ENCODE measurements around the gene ADAMTS8.

The ADAMTS8 gene, protein sequence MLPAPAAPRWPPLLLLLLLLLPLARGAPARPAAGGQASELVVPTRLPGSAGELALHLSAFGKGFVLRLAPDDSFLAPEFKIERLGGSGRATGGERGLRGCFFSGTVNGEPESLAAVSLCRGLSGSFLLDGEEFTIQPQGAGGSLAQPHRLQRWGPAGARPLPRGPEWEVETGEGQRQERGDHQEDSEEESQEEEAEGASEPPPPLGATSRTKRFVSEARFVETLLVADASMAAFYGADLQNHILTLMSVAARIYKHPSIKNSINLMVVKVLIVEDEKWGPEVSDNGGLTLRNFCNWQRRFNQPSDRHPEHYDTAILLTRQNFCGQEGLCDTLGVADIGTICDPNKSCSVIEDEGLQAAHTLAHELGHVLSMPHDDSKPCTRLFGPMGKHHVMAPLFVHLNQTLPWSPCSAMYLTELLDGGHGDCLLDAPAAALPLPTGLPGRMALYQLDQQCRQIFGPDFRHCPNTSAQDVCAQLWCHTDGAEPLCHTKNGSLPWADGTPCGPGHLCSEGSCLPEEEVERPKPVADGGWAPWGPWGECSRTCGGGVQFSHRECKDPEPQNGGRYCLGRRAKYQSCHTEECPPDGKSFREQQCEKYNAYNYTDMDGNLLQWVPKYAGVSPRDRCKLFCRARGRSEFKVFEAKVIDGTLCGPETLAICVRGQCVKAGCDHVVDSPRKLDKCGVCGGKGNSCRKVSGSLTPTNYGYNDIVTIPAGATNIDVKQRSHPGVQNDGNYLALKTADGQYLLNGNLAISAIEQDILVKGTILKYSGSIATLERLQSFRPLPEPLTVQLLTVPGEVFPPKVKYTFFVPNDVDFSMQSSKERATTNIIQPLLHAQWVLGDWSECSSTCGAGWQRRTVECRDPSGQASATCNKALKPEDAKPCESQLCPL

DNA sequence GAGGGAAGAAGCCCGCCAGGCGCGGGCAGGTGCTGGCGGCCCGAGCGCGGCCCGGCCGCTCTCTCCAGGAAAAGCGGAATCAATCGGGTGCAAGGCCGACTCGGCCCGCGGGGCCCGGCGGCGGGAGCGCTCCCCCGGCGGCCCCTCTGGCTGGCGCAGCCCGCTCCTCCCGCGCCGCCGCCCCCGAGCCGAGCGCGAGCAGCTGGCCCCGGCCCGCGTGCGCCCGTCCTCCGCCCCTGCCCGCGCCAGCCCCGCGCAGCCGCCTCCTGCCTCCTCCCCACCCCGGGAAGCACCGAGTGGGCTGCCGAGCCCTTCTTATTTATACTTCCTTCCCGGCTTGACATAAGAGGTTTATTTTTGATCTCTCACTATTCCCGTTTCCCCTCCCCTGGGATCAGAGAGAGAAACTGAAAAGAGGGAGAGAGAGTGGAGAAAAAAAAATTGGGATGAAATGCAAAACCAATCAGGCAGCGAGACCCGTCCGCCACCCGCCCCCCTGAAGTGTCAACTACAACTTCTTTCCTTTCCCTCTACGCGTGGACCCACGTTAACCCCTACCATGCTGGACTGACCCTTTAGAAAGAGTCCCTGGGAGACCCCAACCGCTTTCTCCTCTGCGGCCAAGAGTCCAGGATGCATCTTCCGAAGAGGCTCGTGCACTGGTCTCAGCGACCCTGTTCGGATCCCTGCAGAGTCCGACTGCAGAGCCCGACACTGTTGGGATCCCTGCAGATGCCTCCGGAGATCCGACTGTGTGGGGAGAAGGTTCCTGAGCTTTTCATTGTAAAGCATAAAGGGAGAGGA lies at the start of gene ADAMTS8:
Gene ADAMTS8 (minus strand): TSS at position 294 of the 804 bp plus-strand sequence. CDS start 323 bp downstream, outside the sequence.
- no peaks in the 10 kb centered on the region for H3K9me3 Mint-ChIP-seq
- no peaks in the 10 kb centered on the region for H3K36me3 Mint-ChIP-seq (ENCODE audit: low read depth)
- peaks cover 12% of the 10 kb centered on the region for H3K4me1 Mint-ChIP-seq (ENCODE audit: low read depth)
- peaks cover 62% of the 10 kb centered on the region for H3K27me3 Mint-ChIP-seq
- H3K27ac Mint-ChIP-seq: no peak within 1 kb of the TSS
- peak within 1 kb of the TSS; percentile 59 for H3K4me3 Mint-ChIP-seq
- DNase-seq: no peak

DNA sequence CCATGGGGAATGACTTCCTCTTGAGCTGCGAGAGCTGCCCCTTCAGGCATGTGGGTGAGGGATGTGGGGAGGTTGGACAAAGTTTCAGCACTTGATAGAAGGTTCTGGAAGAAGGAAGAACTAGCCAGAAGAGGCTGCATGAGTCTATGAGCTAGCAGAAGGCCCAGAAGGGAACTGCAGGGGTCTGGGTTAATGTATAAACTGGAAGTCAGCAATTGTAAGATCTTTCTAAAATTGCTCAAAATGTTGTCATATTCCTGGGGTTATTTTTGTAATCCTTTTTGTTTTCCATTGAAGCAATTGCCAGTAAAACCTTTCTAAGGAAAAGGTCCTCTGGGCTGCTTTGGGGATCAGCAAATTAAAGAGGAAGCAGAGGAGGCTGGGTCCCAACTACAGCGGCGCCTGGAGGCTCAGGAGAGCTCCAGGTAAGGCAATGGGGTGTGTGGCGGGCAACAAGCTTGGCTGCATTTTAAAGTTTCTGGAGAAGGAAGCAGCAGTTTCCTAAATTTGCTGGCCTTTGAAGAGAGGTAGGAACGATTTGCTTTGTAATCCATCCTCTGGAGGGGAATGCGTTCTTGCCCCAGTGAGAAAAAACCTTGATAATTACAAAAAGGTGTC lies 49.3 kb upstream of the ADAMTS8 start:
- no peak for DNase-seq
- Mint-ChIP-seq H3K36me3 (ENCODE audit: low read depth) (no peaks in the 10 kb centered on the region), H3K9me3 (no peaks in the 10 kb centered on the region), H3K27me3 (no peaks in the 10 kb centered on the region), H3K27ac (no peak overlapping the region), H3K4me1 (ENCODE audit: low read depth) (no peaks in the 10 kb centered on the region), H3K4me3 (no peak overlapping the region)

DNA sequence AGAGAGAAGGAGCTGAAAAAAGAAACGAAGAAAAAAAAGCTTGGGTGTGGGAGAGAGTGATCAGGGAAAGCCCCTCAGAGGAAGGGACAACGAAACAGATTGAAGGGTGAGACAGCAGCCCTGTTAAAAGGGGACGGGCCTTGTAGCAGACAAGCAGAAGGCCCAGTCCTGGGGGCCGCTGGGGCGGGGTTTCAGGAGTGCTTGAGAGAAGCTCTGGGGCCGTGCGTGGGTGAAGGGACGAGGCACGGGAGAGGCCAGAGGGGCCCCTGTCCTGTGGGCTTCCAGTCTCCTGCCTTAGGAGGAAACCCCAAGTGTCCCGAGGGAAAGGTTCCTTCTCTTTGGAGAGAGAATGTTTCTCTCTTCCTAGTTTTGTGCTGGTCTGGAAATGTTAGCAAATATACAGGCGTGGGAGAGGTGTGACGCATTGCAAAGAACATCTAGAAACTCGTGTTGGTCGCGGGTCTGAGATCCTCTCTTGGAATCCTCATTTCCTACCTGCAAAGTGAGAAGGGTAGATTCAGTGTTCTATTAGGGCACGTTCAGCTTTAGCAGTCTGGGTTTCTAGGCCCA lies 48.6 kb upstream of the ADAMTS8 start:
- Mint-ChIP-seq H3K9me3 (no peaks in the 10 kb centered on the region), H3K27ac (no peak overlapping the region), H3K4me1 (ENCODE audit: low read depth) (no peaks in the 10 kb centered on the region), H3K4me3 (no peak overlapping the region), H3K27me3 (no peaks in the 10 kb centered on the region), H3K36me3 (ENCODE audit: low read depth) (no peaks in the 10 kb centered on the region)
- DNase-seq: no peak

DNA sequence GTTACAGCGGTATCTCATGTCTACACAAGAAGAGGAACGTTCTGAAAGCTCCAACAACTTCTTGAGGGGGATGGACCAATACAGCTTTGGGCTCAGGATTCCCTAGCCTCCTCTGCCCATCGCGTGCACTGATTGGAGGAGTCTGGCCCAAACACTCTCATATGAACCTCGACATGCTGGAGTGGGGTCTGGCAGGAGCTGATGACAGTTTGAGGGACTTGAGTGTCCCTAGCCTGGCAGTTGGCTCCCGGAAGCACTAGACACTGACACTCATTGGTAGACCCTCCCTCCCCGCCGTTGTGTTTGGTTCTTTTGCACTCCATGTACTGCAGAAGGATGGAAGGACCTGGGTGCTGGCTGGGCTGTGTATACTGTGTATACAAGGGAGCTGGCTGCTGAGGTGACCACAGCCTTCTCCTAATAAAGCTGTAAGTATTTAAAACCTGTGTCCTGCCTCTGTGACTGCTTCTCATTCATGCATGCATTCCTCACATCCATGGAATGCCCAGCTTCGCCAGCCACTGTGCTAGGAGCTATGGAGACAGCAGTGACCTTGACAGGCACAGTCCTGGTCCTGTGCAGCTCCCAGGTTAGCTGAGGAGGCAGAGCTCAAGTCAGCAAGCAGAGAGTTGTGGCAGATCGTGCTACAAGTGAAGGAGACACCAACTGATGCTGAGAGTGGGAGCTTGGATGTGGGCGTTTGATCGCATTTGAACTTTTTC lies 48.0 kb upstream of the ADAMTS8 start:
- Mint-ChIP-seq H3K36me3 (ENCODE audit: low read depth) (no peaks in the 10 kb centered on the region), H3K4me3 (no peak overlapping the region), H3K9me3 (no peaks in the 10 kb centered on the region), H3K27me3 (no peaks in the 10 kb centered on the region), H3K4me1 (ENCODE audit: low read depth) (no peaks in the 10 kb centered on the region), H3K27ac (no peak overlapping the region)
- no peak for DNase-seq

DNA sequence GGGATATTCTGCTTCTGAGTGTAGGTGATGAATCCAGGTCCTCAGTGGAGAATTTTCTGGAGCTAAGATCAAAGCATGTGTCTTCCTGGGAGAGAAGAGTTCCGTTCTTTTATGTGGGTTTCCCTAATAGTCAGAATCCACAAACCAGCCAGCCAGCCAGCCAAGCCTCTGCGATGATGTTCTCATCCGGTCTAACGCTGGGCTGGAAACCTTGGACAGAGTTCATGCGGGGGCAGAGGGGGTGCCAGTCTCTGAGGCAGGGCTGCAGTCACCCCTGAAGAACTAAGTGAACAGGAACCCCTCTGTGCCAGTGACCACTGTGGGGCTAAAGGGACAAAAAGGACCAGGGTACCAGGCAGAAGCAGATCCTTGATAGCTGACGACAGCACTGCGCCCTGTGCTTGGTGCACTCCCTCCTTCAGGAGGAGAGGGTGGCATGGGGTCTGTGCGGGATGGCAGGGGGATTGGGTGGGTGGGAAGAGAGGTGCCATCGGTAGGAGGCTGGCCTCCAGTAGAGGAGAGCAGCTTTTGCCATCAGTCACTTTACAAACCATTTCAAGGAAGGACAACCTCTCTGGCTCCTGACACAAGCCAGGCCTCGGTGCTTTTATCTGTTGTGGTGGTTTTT lies 47.1 kb upstream of the ADAMTS8 start:
- no peaks in the 10 kb centered on the region for H3K36me3 Mint-ChIP-seq (ENCODE audit: low read depth)
- DNase-seq: no peak
- H3K27me3 Mint-ChIP-seq: no peaks in the 10 kb centered on the region
- no peaks in the 10 kb centered on the region for H3K9me3 Mint-ChIP-seq
- no peak overlapping the region for H3K27ac Mint-ChIP-seq
- H3K4me3 Mint-ChIP-seq: no peak overlapping the region
- H3K4me1 Mint-ChIP-seq (ENCODE audit: low read depth): no peaks in the 10 kb centered on the region

DNA sequence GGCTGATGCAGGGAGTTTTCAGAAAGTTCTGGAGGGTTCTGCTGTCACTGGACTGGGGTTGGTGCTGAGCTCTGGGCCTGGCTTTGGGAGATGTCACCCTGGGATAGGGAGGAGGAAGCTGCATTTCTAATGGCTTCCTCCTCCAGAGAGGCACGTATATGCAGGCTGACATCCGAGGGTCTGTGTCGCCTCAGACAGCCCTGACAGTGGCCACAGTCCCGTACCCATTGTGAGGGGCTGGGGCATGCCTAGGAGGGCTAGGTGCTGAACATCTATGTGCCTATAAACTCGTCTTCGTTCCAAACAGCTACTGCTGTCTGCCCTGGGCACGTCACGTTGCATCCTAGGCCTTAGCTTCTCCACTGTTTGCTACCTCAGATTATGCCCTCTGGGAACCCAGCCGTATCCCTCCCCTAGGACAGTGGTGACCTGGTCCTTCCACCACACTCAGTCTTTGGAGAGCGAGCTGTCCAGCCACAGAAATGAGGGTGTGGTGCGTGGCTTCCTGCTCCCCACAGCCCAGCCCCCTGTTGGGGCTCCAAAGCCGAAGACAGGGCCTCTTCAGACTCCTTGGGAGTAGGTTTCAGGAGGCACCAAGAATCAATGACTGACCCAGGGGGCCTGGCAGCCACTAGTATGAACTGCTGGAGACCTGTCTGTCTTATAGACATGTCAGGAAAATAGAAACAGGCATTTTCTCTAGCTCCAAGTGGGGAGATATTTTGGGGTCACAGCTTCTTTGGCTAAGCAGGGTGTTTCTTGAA lies 46.4 kb upstream of the ADAMTS8 start:
- H3K9me3 Mint-ChIP-seq: no peaks in the 10 kb centered on the region
- H3K36me3 Mint-ChIP-seq (ENCODE audit: low read depth): no peaks in the 10 kb centered on the region
- H3K4me1 Mint-ChIP-seq (ENCODE audit: low read depth): no peaks in the 10 kb centered on the region
- DNase-seq: no peak
- no peak overlapping the region for H3K27ac Mint-ChIP-seq
- H3K4me3 Mint-ChIP-seq: no peak overlapping the region
- H3K27me3 Mint-ChIP-seq: no peaks in the 10 kb centered on the region

DNA sequence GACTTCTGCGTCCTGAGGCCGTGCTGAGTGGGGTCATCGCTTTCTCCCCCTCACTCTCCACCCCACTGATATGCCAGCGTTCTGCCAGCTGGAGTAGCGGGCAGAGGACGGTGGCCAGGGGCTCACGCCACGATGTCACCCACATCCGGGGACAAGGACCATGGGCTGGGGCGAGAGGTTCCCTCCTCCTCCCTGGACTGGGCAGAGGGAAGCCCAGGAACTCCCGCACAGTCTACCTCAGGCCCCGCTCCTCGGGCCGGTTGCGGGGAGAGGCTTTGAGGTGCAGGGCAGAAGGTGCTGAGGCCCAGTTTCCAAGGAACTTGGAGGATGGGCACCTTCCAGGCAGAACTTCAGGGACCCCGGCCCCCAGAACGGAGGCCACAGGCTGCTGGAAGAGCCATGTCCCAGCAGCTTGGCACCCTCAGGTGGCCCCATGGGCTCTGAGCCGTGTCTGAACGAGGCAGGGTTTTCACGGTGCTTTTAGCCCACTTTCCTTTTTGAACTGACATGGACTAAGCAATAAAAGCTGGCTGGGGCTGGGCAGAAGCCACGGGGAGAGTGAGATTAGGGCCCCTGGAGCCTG lies 45.5 kb upstream of the ADAMTS8 start:
- Mint-ChIP-seq H3K4me3 (no peak overlapping the region), H3K4me1 (ENCODE audit: low read depth) (no peaks in the 10 kb centered on the region), H3K36me3 (ENCODE audit: low read depth) (no peaks in the 10 kb centered on the region), H3K27ac (no peak overlapping the region), H3K9me3 (no peaks in the 10 kb centered on the region), H3K27me3 (no peaks in the 10 kb centered on the region)
- no peak for DNase-seq

DNA sequence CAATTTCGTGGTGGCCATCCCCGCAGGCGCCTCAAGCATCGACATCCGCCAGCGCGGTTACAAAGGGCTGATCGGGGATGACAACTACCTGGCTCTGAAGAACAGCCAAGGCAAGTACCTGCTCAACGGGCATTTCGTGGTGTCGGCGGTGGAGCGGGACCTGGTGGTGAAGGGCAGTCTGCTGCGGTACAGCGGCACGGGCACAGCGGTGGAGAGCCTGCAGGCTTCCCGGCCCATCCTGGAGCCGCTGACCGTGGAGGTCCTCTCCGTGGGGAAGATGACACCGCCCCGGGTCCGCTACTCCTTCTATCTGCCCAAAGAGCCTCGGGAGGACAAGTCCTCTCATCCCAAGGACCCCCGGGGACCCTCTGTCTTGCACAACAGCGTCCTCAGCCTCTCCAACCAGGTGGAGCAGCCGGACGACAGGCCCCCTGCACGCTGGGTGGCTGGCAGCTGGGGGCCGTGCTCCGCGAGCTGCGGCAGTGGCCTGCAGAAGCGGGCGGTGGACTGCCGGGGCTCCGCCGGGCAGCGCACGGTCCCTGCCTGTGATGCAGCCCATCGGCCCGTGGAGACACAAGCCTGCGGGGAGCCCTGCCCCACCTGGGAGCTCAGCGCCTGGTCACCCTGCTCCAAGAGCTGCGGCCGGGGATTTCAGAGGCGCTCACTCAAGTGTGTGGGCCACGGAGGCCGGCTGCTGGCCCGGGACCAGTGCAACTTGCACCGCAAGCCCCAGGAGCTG lies 44.8 kb upstream of the ADAMTS8 start:
- Mint-ChIP-seq H3K9me3 (no peaks in the 10 kb centered on the region), H3K4me3 (no peak overlapping the region), H3K4me1 (ENCODE audit: low read depth) (no peaks in the 10 kb centered on the region), H3K27me3 (no peaks in the 10 kb centered on the region), H3K36me3 (ENCODE audit: low read depth) (no peaks in the 10 kb centered on the region), H3K27ac (no peak overlapping the region)
- no peak for DNase-seq

DNA sequence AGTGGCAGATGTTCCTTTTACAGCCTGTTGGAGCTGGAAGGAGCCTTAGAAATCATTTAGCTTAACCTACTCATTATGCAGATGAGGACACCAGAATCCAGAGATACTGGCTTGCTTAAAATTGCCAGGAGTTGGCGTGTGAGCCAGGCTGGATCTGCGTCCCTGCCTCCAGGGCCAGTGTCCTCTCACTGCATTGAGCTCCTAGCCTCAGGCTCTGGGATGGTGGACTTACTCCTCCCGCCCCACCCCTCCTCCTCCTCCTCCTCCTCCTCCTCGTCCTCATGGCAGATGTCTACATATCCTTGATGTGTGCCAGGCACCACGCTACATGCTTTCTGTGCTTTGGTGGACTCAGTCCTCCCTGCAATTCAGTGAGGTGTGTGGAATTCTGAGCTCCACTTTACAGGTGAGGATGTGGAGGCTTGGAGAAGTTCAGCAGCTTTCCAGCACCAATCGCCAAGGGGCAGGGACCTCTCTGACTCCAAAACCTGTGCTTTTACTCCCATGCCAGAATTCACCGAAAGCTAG lies 44.1 kb upstream of the ADAMTS8 start:
- Mint-ChIP-seq H3K9me3 (no peaks in the 10 kb centered on the region), H3K36me3 (ENCODE audit: low read depth) (no peaks in the 10 kb centered on the region), H3K27me3 (no peaks in the 10 kb centered on the region), H3K4me1 (ENCODE audit: low read depth) (no peaks in the 10 kb centered on the region), H3K27ac (no peak overlapping the region), H3K4me3 (no peak overlapping the region)
- no peak for DNase-seq

DNA sequence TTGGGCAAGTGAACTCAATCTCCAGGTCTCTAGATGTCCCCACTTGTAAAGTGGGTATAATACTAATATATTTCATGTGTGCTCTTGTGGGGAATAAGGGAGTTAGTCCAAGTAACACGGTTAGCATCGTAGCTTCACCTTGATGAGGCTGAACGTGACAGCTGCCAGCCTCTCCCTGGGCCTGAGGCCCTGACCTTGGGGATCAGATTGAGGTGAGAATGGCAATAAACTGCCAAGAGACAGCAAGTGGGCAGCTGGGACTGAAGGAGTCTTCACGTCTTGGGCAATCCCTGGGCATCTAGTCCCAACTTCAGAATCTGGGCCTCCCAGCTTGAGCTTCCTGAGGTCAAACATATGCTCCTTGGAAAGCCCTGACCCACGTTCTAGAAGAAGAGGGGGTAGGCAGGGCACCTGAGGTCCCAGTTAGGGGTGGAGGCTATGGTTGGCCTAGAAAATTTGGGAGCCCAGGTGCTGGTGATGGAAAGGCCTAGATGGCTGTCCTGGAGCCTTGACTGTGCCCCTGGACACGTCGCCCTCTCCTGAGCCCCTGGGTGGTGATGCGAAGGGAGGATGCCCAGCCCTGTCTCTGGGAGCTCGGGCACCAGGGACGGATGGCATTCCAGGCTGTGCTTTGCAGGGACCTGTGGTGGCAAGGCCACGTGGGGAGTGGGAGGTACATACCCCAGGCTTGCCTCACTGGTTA lies 43.5 kb upstream of the ADAMTS8 start:
- Mint-ChIP-seq H3K36me3 (ENCODE audit: low read depth) (no peaks in the 10 kb centered on the region), H3K27me3 (no peaks in the 10 kb centered on the region), H3K4me1 (ENCODE audit: low read depth) (no peaks in the 10 kb centered on the region), H3K9me3 (no peaks in the 10 kb centered on the region), H3K27ac (no peak overlapping the region), H3K4me3 (no peak overlapping the region)
- no peak for DNase-seq

All from activated T-cell treated with anti-CD3 and anti-CD28 coated beads, Interleukin-2, amount 50 U/mL, for 24 hours (primary cell).